Measurements from ENCODE around the gene KNOP1. TPM values are rescaled to one million over a fixed set of nuclear protein-coding genes. Genes with fewer than 3 reads are reported as not detected.
A peak's percentile ranks its signal among the peaks of the same experiment; 100 is the strongest.

Gene KNOP1
- total RNA-seq, result 10.1 and 15.3 TPM in 2 replicates

GRCh38 chr16:19717741-19718623 lies at the start of gene KNOP1, which contains the start of gene IQCK:
KNOP1 (minus strand) TSS chr16:19718227; CDS start chr16:19715035, 3,192 bp downstream.
IQCK (plus strand) TSS chr16:19718271; CDS start chr16:19718307, 36 bp downstream.
- H3K27ac ChIP-seq (ENCODE audit: low read depth, low read length), result peak within 1 kb of the TSS; percentile 87
- peaks cover 15% of the 10 kb centered on the region for H3K36me3 ChIP-seq (ENCODE audit: insufficient read depth, low read length)
- peak within 1 kb of the TSS; percentile 98 for H2AFZ ChIP-seq (ENCODE audit: low read length)
- H3K27me3 ChIP-seq (ENCODE audit: insufficient read depth, low read length), result no peaks in the 10 kb centered on the region
- peak within 1 kb of the TSS; percentile 99 for H3K4me3 ChIP-seq (ENCODE audit: insufficient read depth, low read length)
- DNase-seq (ENCODE audit: insufficient read length, low spot score, missing footprints), result peak; percentile 99
- peaks cover 9% of the 10 kb centered on the region for H4K20me1 ChIP-seq (ENCODE audit: insufficient read depth, low read length)
- peak within 1 kb of the TSS; percentile 93 for H3K4me2 ChIP-seq (ENCODE audit: insufficient read depth, low read length)
- H3K79me2 ChIP-seq (ENCODE audit: insufficient read depth, low read length), result peaks cover 49% of the 10 kb centered on the region
- H3K9me3 ChIP-seq (ENCODE audit: low read depth, low read length), result no peaks in the 10 kb centered on the region
- H3K4me1 ChIP-seq (ENCODE audit: insufficient read depth, low read length), result peaks cover 11% of the 10 kb centered on the region
- no peak for TF ChIP-seq CTCF (IDR thresholded peaks at IDR 0.05; ENCODE audit: extremely low read depth, low read depth, low read length)

- Histone ChIP-seq H4K20me1 (ENCODE audit: insufficient read depth, low read length) (no peaks in the 10 kb centered on the region), H3K36me3 (ENCODE audit: insufficient read depth, low read length) (no peaks in the 10 kb centered on the region), H3K4me1 (ENCODE audit: insufficient read depth, low read length) (no peaks in the 10 kb centered on the region), H3K4me3 (ENCODE audit: insufficient read depth, low read length) (no peak overlapping the region), H3K27ac (ENCODE audit: low read depth, low read length) (no peak overlapping the region), H3K4me2 (ENCODE audit: insufficient read depth, low read length) (no peak overlapping the region), H3K9me3 (ENCODE audit: low read depth, low read length) (no peaks in the 10 kb centered on the region), H3K79me2 (ENCODE audit: insufficient read depth, low read length) (no peaks in the 10 kb centered on the region), H2AFZ (ENCODE audit: low read length) (no peak overlapping the region), H3K27me3 (ENCODE audit: insufficient read depth, low read length) (no peaks in the 10 kb centered on the region)
- DNase-seq (ENCODE audit: insufficient read length, low spot score, missing footprints), result no peak
- TF ChIP-seq CTCF (IDR thresholded peaks at IDR 0.05; ENCODE audit: extremely low read depth, low read depth, low read length), result no peak
Measured at GRCh38 chr16:19767497-19767896, 49.5 kb upstream of the KNOP1 start.

- Histone ChIP-seq H3K36me3 (ENCODE audit: insufficient read depth, low read length) (no peaks in the 10 kb centered on the region), H3K9me3 (ENCODE audit: low read depth, low read length) (no peaks in the 10 kb centered on the region), H3K79me2 (ENCODE audit: insufficient read depth, low read length) (no peaks in the 10 kb centered on the region), H3K27ac (ENCODE audit: low read depth, low read length) (no peak overlapping the region), H4K20me1 (ENCODE audit: insufficient read depth, low read length) (no peaks in the 10 kb centered on the region), H3K27me3 (ENCODE audit: insufficient read depth, low read length) (no peaks in the 10 kb centered on the region), H2AFZ (ENCODE audit: low read length) (no peak overlapping the region), H3K4me3 (ENCODE audit: insufficient read depth, low read length) (no peak overlapping the region), H3K4me2 (ENCODE audit: insufficient read depth, low read length) (no peak overlapping the region), H3K4me1 (ENCODE audit: insufficient read depth, low read length) (no peaks in the 10 kb centered on the region)
- DNase-seq (ENCODE audit: insufficient read length, low spot score, missing footprints), result no peak
- no peak for TF ChIP-seq CTCF (IDR thresholded peaks at IDR 0.05; ENCODE audit: extremely low read depth, low read depth, low read length)
Measured at GRCh38 chr16:19766988-19767387, 49.0 kb upstream of the KNOP1 start.

- Histone ChIP-seq H3K27ac (ENCODE audit: low read depth, low read length) (no peak overlapping the region), H3K9me3 (ENCODE audit: low read depth, low read length) (no peaks in the 10 kb centered on the region), H3K36me3 (ENCODE audit: insufficient read depth, low read length) (no peaks in the 10 kb centered on the region), H4K20me1 (ENCODE audit: insufficient read depth, low read length) (no peaks in the 10 kb centered on the region), H3K4me1 (ENCODE audit: insufficient read depth, low read length) (no peaks in the 10 kb centered on the region), H2AFZ (ENCODE audit: low read length) (no peak overlapping the region), H3K79me2 (ENCODE audit: insufficient read depth, low read length) (no peaks in the 10 kb centered on the region), H3K4me2 (ENCODE audit: insufficient read depth, low read length) (no peak overlapping the region), H3K27me3 (ENCODE audit: insufficient read depth, low read length) (no peaks in the 10 kb centered on the region), H3K4me3 (ENCODE audit: insufficient read depth, low read length) (no peak overlapping the region)
- no peak for DNase-seq (ENCODE audit: insufficient read length, low spot score, missing footprints)
- no peak for TF ChIP-seq CTCF (IDR thresholded peaks at IDR 0.05; ENCODE audit: extremely low read depth, low read depth, low read length)
Measured at GRCh38 chr16:19766554-19766884, 48.5 kb upstream of the KNOP1 start.

Measured in osteoblast (primary cell).